SJSA1 (cell line): Measurements from ENCODE around the gene CCDC57. TPM values are rescaled to one million over a fixed set of nuclear protein-coding genes. Genes with fewer than 3 reads are reported as not detected.

ENCODE experiments used
- DNase-seq, 2 experiments: peaks; one replicate each; pipeline ENCODE4 v3.0.0-alpha.2; 2015 to 2020; ENCODE audit warnings: low spot score in 2 of 2, low read depth in 1 of 2
- H3K27ac ChIP-seq: fragments of 250-450 bp; sonication (Bioruptor Pico); 2 replicates; pipeline ENCODE4 v1.5.1; 2020; ENCODE audit warnings: mild to moderate bottlenecking, moderate library complexity
- H3K27me3 ChIP-seq: fragments of 250-450 bp; sonication (Bioruptor Pico); replicated peaks from 2 replicates; pipeline ENCODE4 v1.5.1; 2020; ENCODE audit warnings: mild to moderate bottlenecking, moderate library complexity
- H3K36me3 ChIP-seq: fragments of 250-450 bp; sonication (Bioruptor Pico); 2 replicates; pipeline ENCODE4 v1.5.1; 2020; ENCODE audit warnings: mild to moderate bottlenecking
- H3K4me1 ChIP-seq: fragments of 250-450 bp; sonication (Bioruptor Pico); replicated peaks from 2 replicates; pipeline ENCODE4 v1.6.1; 2021; ENCODE audit warnings: mild to moderate bottlenecking
- H3K4me3 ChIP-seq: fragments of 250-450 bp; sonication (Bioruptor Pico); 2 replicates; pipeline ENCODE4 v1.5.1; 2020; ENCODE audit warnings: mild to moderate bottlenecking
- H3K9me3 ChIP-seq: fragments of 250-450 bp; sonication (Bioruptor Pico); replicated peaks from 2 replicates; pipeline ENCODE4 v1.5.1; 2020; ENCODE audit warnings: mild to moderate bottlenecking
- total RNA-seq: library from RNA; depleted of rRNA; stranded (reverse); fragments of >200 nt; shearing (Covaris generic); gene quantifications from 2 replicates; pipeline ENCODE4 v1.2.3, GENCODE V29; 2014

Gene CCDC57
- total RNA-seq, 1 experiment from 2014 or later, result 8.2 TPM

DNA sequence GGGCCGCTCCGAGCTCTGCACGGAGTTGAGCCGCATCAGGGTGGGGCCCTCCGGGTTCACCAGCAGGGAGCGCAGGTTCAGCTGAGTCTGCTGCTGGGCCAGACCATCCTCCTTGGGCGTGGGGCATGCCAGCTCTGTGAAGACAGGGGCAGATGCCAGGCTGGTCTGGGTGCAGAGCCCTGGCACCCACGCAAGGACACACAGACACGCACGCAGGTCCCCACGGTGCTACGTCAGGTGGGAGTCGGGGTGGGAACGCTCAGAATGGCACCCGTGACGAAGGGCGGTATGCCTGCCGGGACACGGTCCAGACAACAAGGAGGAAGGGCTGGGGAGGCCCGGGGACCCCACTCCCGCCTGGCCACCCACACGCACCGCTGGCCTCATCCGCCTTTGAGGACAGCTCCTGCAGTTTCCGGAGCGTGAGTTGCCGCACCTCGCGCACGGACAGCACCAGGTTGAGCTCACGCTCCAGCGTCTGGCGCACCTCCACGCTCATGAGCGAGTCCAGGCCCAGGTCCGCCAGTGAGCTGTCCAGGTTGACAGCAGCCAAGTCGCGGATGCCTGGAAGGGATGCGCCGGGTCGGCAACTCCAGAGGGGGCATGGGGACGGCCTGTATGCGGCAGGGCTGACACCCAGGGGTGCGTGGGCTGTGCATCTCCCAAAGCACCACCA lies 131.7 kb downstream of the CCDC57 start:
- H3K9me3 ChIP-seq, result no peaks in the 10 kb centered on the region
- DNase-seq, result no peak
- no peak overlapping the region for H3K27ac ChIP-seq
- no peaks in the 10 kb centered on the region for H3K27me3 ChIP-seq
- peaks cover 79% of the 10 kb centered on the region for H3K36me3 ChIP-seq
- no peak overlapping the region for H3K4me3 ChIP-seq
- no peaks in the 10 kb centered on the region for H3K4me1 ChIP-seq

DNA sequence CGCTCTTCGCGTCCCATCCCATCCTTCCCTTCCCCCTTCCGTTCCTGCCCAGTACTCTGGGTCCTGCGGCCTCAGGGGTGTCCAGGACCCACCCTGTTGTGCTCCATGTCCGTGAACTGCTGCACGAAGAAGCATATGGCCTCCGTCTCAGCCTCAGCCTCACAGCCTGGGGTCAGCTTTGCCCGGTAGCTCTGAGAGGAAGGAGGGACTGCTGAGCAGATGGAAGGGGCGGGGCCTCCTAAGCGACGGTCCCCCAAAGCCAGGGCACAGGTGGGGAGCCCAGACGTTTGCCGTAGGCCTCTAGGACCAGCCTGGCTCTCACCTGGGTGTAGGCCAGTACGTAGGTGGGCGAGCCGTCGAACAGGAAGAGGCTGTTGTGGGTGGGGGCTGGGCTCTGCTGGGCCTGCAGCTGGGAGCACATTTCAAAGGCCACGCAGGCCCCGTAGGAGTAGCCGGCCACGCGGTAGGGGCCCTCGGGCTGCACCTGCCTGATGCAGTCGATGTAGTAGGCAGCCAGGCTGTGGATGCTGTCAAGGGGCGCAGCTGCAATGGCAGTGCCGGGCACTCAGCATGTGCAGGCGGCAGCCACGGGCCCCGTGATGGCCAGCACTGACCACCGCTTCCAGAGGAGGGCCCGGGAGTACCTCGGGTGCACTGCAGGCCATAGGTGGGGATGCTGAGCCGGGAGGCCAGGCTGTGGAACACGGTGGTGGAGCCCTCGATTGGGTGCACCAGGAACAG lies 132.4 kb downstream of the CCDC57 start:
- DNase-seq, result no peak
- Histone ChIP-seq H3K9me3 (no peaks in the 10 kb centered on the region), H3K4me3 (no peak overlapping the region), H3K4me1 (no peaks in the 10 kb centered on the region), H3K36me3 (peaks cover 72% of the 10 kb centered on the region), H3K27me3 (no peaks in the 10 kb centered on the region), H3K27ac (no peak overlapping the region)

DNA sequence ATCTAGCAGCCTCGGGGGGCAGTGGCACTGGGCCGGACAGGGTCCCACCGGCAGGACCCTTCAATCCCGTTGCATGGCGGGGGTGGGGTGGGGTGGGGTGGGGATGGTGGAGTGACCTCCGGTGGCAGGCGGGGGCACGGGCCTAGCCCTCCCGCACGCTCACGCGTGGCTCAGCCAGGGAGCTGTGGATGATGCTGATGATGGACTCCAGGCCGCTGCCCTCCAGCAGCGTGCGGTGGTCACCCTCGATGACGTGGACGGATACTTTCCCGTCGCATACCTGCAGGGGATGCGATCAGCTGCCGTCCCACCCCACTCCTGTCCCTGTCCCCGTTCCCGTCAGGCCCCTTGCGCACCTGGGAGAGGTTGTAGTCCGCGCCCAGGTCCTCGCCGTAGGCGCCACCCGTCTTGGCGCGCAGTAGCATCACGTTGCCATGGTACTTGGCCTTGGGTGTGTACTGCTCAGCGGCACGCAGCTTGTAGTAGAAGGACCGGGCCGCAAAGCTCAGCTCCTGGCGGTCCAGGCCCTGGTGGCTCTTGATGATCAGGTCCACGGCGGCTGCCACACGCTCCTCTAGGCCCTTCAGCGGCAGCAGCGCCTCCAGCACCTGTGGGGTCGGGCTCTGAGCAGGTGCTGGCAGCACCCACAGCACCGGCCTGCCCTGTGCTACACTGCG lies 133.5 kb downstream of the CCDC57 start:
- no peak overlapping the region for H3K4me3 ChIP-seq
- DNase-seq, result no peak
- H3K36me3 ChIP-seq, result peaks cover 61% of the 10 kb centered on the region
- no peaks in the 10 kb centered on the region for H3K9me3 ChIP-seq
- peaks cover 3% of the 10 kb centered on the region for H3K27me3 ChIP-seq
- no peak overlapping the region for H3K27ac ChIP-seq
- H3K4me1 ChIP-seq, result no peaks in the 10 kb centered on the region

DNA sequence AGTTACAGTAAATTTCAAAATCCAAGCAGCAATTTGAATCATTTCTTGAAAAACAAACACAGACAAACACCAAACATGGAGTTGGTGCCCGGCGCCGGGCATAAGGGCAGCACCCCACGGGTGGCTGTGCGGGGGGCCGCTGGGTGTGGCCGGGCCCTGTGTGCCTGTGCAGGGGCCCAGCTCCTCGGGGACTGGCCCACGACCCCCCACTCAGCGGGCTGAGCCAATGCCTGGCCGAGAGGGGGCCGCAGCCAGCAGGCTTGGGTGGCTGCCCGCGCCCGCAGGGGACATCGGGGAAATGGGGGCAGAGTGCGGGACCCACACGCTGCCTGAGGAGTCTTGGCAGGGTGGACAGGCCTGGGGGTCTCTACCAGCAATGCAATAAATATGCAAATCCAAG lies 134.2 kb downstream of the CCDC57 start:
- H3K4me3 ChIP-seq, result no peak overlapping the region
- H3K9me3 ChIP-seq, result no peaks in the 10 kb centered on the region
- peaks cover 6% of the 10 kb centered on the region for H3K27me3 ChIP-seq
- H3K4me1 ChIP-seq, result no peaks in the 10 kb centered on the region
- peaks cover 54% of the 10 kb centered on the region for H3K36me3 ChIP-seq
- no peak for DNase-seq
- no peak overlapping the region for H3K27ac ChIP-seq

DNA sequence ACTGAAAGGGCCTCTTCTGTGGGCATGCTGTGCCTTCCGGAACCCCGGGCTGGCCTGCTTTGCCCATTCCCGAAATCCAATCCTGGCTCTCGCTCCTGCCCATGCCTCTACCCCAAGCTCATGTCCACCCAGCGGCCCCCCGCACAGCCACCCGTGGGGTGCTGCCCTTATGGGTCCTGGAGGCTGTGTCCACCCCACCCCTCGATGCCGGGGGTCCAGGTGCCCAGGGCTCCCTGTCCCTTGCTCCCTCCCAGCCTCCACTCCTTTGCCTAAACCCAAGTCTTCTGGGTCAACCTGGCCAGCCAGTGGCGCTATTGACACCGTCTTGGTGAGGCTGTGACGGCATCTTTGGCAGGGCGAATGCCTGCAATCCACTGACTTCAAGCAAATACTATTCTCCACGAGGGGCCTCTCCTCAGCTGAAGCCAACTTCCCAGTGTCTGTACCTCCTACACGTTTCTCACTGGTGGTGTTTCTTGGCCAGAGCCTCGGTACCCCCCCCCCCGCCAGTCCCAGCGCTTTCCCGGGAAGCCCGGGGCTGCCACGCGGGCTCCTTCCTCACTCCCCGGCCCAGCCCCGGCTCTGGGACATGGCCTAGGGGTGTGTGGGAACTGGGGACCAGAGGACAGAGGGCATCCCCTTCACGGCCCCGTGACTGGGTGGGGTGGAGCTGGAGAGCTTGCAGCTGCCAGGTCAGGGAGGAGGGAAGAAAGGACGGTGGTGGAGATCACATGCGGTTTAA lies 134.9 kb downstream of the CCDC57 start:
- no peaks in the 10 kb centered on the region for H3K4me1 ChIP-seq
- peaks cover 47% of the 10 kb centered on the region for H3K36me3 ChIP-seq
- H3K27me3 ChIP-seq, result peaks cover 8% of the 10 kb centered on the region
- H3K4me3 ChIP-seq, result no peak overlapping the region
- no peak for DNase-seq
- H3K27ac ChIP-seq, result no peak overlapping the region
- H3K9me3 ChIP-seq, result no peaks in the 10 kb centered on the region

DNA sequence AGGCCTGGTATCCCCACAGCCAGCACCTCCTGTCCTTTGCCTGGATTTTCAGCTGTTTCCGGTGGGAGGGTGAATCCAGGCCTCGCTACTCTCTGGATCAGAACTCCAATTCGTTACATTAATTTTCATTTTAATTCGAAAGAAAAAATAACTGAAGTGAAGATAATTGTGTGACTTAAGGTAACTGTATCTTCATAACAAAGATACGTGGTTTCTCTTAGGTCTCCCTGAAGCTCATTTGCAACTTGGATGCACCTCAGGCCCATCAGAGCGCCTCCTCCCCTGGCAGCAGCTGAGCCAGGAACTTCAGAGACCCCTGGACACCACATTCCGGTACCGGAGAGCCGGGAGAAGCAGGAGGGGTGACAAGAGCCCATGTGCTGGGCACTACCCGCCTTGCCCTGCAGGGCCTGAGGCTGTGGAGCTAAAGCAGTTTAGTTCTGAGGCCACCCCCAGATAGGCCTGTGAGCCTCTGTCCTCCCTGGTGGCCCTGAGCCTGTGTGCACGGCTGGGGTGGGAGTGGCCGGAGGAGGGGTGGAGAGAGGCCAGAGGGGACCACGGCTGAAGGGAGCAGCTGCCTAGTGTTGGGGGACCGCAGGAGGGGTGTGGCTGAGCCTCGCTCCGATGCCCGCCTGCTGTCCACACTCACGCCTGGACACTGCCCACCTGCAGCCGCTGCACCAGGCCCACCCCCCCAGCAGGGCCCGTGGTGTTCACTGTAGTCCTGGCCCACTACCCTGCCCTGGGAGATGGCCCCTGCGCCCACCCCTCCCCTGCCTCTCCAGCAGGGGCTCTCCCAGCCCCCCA lies 135.7 kb downstream of the CCDC57 start:
- H3K27me3 ChIP-seq, result peaks cover 8% of the 10 kb centered on the region

DNA sequence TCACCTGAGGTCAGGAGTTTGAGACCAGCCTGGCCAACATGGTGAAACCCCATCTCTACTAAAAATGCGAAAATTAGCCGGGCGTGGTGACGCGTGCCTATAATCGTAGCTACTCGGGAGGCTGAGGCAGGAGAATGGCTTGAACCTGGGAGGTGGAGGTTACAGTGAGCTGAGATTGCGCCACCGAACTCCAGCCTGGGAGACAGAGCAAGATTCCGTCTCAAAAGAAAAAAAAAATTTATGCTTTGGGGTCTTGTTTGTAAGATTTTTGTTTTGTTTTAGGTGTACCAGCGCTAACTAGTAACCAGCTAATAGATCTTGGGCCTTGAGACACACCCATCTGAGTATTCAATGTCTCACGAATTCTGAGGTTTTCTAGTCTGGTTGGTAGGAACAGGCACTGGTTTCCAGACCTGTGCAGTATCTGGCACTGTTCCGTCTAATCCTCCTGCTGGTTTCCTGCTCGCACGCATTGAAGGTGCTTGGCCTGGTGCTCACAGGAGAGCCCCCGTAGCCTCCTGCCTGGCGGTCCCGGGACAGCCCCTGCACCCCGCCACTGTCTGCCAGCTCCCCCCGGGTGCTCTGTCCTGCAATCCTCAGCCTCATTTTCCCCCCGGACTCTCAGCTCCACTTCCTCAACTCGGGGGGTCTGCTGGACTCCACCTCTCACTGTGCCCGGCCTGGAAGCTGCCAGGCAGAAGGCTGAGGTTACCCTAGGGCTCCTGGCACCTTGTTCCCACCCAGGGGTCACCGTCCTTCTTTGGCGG lies 136.4 kb downstream of the CCDC57 start:
- Histone ChIP-seq H3K4me3 (no peak overlapping the region), H3K27ac (no peak overlapping the region), H3K36me3 (peaks cover 34% of the 10 kb centered on the region), H3K9me3 (no peaks in the 10 kb centered on the region), H3K27me3 (peaks cover 8% of the 10 kb centered on the region), H3K4me1 (no peaks in the 10 kb centered on the region)
- no peak for DNase-seq

More for the DNA sequence above, 135.7 kb downstream of the CCDC57 start:
- H3K36me3 ChIP-seq, result peaks cover 39% of the 10 kb centered on the region
- no peak overlapping the region for H3K4me3 ChIP-seq
- no peak overlapping the region for H3K27ac ChIP-seq
- no peaks in the 10 kb centered on the region for H3K4me1 ChIP-seq
- no peaks in the 10 kb centered on the region for H3K9me3 ChIP-seq
- DNase-seq, result no peak

DNA sequence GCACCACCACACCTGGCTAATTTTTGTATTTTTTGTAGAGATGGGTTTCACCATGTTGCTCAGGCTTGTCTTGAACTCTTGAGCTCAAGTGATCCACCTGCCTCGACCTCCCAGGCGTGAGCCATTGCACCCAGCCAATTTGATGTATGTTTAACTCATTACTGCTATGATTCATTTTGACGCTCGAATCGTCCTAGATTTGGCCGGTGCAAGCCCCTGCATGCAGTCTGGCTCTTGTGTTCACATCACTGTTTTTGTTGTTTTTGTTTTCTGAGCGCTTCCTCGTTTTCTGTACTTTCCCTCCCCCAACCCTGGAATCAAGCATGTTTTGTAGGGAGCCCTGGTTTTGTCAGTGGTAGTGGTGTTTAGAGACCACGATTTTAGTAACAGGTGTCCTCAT lies 139.2 kb downstream of the CCDC57 start:
- H3K9me3 ChIP-seq, result no peaks in the 10 kb centered on the region
- H3K27ac ChIP-seq, result no peak overlapping the region
- no peaks in the 10 kb centered on the region for H3K4me1 ChIP-seq
- peaks cover 8% of the 10 kb centered on the region for H3K27me3 ChIP-seq
- no peak for DNase-seq
- no peak overlapping the region for H3K4me3 ChIP-seq
- H3K36me3 ChIP-seq, result peaks cover 9% of the 10 kb centered on the region

DNA sequence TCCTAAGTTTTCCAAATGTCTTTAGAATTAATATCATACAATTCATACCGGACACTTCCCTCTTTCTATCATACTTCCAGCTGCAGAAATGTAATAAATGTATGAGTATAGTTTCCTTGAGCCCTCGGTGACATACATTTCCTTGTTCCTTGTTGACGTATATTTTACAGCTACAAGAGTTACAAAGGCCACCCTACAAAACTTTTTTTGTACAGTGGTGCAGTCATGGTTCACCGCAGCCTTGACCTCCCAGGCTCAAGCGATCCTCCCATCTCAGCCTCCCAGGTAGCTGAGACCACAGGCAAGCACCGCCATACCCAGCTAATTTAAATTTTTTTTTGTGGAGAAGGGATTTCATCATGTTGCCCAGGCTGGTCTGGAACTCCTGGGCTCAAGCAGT lies 139.8 kb downstream of the CCDC57 start:
- Histone ChIP-seq H3K27me3 (peaks cover 8% of the 10 kb centered on the region), H3K36me3 (peaks cover 3% of the 10 kb centered on the region), H3K27ac (no peak overlapping the region), H3K4me3 (no peak overlapping the region), H3K4me1 (no peaks in the 10 kb centered on the region), H3K9me3 (no peaks in the 10 kb centered on the region)
- DNase-seq, result no peak

DNA sequence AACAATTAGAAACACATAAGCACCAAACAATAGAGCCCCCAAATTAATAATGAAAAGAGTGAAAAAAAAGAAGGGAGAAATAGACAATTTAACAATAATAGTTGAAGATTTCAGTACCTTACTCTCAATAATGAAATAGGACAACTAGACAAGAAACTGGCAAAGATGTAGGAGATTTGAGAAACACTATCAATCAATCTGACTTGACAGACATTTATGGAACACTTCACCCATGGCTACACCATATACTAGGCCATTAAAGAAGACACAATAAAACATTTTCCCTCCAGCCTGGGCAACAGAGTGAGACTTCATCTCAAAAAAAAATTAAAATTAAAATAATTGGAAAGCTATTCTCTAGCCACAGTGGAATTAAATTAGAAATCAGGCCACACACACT lies 142.0 kb downstream of the CCDC57 start:
- Histone ChIP-seq H3K4me3 (no peak overlapping the region), H3K27me3 (peaks cover 8% of the 10 kb centered on the region), H3K36me3 (no peaks in the 10 kb centered on the region; the same call in 1 of the 2 replicates), H3K4me1 (peaks cover 7% of the 10 kb centered on the region), H3K27ac (no peak overlapping the region), H3K9me3 (no peaks in the 10 kb centered on the region)
- no peak for DNase-seq

DNA sequence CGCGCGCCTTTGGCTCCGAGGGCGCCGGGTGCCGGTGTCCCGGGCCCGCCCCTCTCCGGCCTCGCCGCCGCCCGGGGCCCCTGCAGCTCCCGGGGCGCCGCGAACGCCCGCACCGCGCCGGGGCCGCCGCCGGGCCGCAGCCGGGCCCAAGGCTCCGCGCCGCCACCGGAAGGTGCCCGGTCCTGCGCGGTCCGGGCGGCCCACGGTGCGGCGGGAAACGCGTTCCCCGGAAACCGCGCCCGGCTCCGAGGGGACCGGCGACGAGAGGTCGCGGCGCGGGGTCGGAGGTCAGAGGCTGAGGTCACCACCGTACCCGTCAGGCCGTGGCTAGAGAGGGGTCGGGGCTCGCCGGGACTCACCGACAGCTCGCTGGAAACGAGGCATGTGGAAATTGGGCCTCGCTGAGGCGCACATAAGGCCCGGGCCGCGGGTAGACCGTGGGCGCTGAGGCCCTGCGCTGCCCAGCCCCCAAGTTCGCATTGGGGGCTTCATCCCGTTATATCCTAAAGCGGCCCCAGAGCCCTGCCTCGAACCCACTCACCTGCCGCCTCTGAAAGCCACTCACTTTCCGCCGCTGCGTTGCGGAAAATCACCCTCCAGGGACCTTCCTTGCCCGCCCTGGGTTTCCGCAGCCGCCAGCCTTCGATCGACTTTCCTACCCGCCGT lies 146.9 kb downstream of the CCDC57 start, which contains the start of gene DUS1L:
TSS of gene DUS1L (minus strand) at position 167 of the 666 bp plus-strand sequence. CDS start 745 bp downstream, outside the sequence.
- peak within 1 kb of the TSS; percentile 46; the same call in 1 of the 2 replicates for H3K27ac ChIP-seq
- peak within 1 kb of the TSS; percentile 94 for H3K4me3 ChIP-seq
- H3K9me3 ChIP-seq, result no peaks in the 10 kb centered on the region
- peaks cover 21% of the 10 kb centered on the region for H3K4me1 ChIP-seq
- H3K36me3 ChIP-seq, result peaks cover 46% of the 10 kb centered on the region
- DNase-seq, result peak in 1 of 2 experiments; percentile 59
- H3K27me3 ChIP-seq, result no peaks in the 10 kb centered on the region

DNA sequence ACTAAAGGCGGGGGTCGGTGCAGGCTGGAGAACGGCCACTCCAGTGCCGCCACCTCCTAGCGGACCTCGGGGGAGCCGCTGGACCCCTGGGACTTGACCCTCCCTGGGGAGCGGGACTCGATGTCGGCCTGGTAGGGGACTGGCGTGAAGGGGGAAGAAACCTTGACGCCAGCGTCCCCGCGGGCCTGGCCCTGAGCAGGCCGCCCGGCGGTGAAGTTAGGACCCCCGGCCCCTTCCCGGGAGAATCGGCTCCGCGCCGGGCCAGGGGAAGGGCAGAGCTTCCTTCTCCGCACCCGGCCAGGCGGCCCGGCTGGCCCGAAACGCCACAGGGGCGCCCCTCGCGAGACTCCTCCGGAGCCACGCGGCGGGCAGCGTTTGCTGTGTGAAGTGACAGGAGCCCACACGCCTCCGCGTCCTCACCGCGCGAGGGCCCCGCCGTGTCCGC lies 147.4 kb downstream of the CCDC57 start:
- Histone ChIP-seq H3K9me3 (no peaks in the 10 kb centered on the region), H3K4me1 (peaks cover 21% of the 10 kb centered on the region), H3K4me3 (peak overlapping the region; percentile 94), H3K36me3 (peaks cover 51% of the 10 kb centered on the region), H3K27ac (peak overlapping the region; percentile 21; the same call in 1 of the 2 replicates), H3K27me3 (no peaks in the 10 kb centered on the region)
- peak in 1 of 2 experiments; percentile 37 for DNase-seq
